OCI-LY3 (cell line): ENCODE measurements around the gene UBXN10.

Experiments used
- CTCF ChIP-seq: fragments of 200-600, 300-600 bp; sonication (generic); IDR thresholded peaks from 2 replicates; pipeline ENCODE4 v1.5.1; 2014; ENCODE audit warnings: antibody characterized with exemption, low read length, low read depth
- EZH2phosphoT487 ChIP-seq: fragments of 200-600 bp; shearing (Covaris generic); IDR thresholded peaks from 2 replicates; pipeline ENCODE4 v1.6.1; 2018; ENCODE audit warnings: antibody characterized with exemption, mixed run types, low read depth

DNA sequence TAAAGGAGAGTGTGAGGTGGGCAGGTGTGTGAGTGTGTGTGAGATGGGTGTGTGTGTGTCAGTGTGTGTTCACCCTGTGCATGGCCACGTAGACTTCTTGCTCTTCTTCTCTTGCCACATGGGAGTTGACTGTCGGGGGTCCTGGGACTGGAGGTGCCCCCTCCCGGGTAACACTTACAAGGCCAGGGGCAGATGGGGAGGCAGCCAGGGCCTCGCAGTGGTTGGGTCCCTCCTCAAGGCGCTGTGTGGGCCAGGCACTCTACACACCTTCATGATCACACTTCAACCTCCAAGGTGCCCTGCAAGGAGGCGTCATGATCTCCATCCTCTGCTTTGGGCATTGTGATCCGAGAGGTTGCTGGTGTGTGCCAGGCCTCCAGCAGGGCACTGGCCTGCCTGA is 44.4 kb upstream of the UBXN10 start:
- TF ChIP-seq CTCF (no peak), EZH2phosphoT487 (no peak)
